GM23338 (cell line): ENCODE results near the gene NCS1. TPM values are rescaled to one million over a fixed set of nuclear protein-coding genes. Genes with fewer than 3 reads are reported as not detected.

Experiments
- ATAC-seq: fragments of 200-7000 bp; cut with Tn5 transposase; 3 replicates; pipeline ENCODE4 v1.9.1; 2020
- DNase-seq: peaks from one replicate; pipeline ENCODE4 v3.0.0-alpha.2; 2015; ENCODE audit warnings: low spot score
- H2AFZ ChIP-seq: fragments of 200-600 bp; sonication (generic); 2 replicates; pipeline ENCODE4 v1.8.0; 2016; ENCODE audit warnings: antibody characterized with exemption, mild to moderate bottlenecking, moderate library complexity
- H3F3A ChIP-seq: fragments of 200-600 bp; sonication (generic); replicated peaks from 2 replicates; pipeline ENCODE4 v1.8.0; 2017; ENCODE audit warnings: antibody characterized with exemption, mixed run types, low read depth
- H3K27ac ChIP-seq: fragments of 200-600 bp; sonication (generic); 2 replicates; pipeline ENCODE4 v1.6.1; 2016; ENCODE audit warnings: low read depth
- H3K27me3 ChIP-seq: fragments of 200-600 bp; sonication (generic); 2 replicates; pipeline ENCODE4 v1.8.0; 2016; ENCODE audit warnings: mild to moderate bottlenecking, mixed run types, moderate library complexity; ENCODE audit not compliant: insufficient read depth
- H3K36me3 ChIP-seq: fragments of 200-600 bp; sonication (generic); 2 replicates; pipeline ENCODE4 v1.8.0; 2016; ENCODE audit warnings: mild to moderate bottlenecking; ENCODE audit not compliant: insufficient read depth
- H3K4me1 ChIP-seq: fragments of 200-600 bp; sonication (generic); 2 replicates; pipeline ENCODE4 v1.8.0; 2016; ENCODE audit warnings: mild to moderate bottlenecking, moderate library complexity; ENCODE audit not compliant: insufficient read depth
- H3K4me2 ChIP-seq: fragments of 200-600 bp; sonication (generic); 2 replicates; pipeline ENCODE4 v1.7.1; 2017; ENCODE audit warnings: mixed run types
- H3K4me3 ChIP-seq: fragments of 200-600 bp; sonication (generic); 2 replicates; pipeline ENCODE4 v1.6.1; 2016; ENCODE audit warnings: mixed run types
- H3K79me2 ChIP-seq: fragments of 200-600 bp; sonication (generic); replicated peaks from 2 replicates; pipeline ENCODE4 v1.8.0; 2017; ENCODE audit warnings: mild to moderate bottlenecking; ENCODE audit not compliant: insufficient read depth
- H3K9me2 ChIP-seq: fragments of 200-600 bp; sonication (generic); 2 replicates; pipeline ENCODE4 v1.8.0; 2017; ENCODE audit not compliant: insufficient read depth
- H4K20me1 ChIP-seq: fragments of 200-600 bp; sonication (generic); replicated peaks from 2 replicates; pipeline ENCODE4 v1.8.0; 2017; ENCODE audit warnings: mild to moderate bottlenecking; ENCODE audit not compliant: insufficient read depth
- H3K27ac Mint-ChIP-seq: 2 replicates; pipeline ENCODE4 v1.8.0; 2020; ENCODE audit warnings: inconsistent platforms, mild to moderate bottlenecking, moderate library complexity, mixed read lengths
- H3K27me3 Mint-ChIP-seq: 3 replicates; pipeline ENCODE4 v1.8.0; 2022; ENCODE audit warnings: low read depth, mild to moderate bottlenecking, moderate library complexity, mixed read lengths, inconsistent platforms; ENCODE audit not compliant: insufficient read depth, poor library complexity
- H3K36me3 Mint-ChIP-seq: 3 replicates; pipeline ENCODE4 v1.8.0; 2021; ENCODE audit warnings: low read depth, mild to moderate bottlenecking, inconsistent platforms, moderate library complexity, mixed read lengths
- H3K4me1 Mint-ChIP-seq: 3 replicates; pipeline ENCODE4 v1.8.0; 2020; ENCODE audit warnings: mild to moderate bottlenecking, inconsistent platforms, mixed read lengths
- H3K4me3 Mint-ChIP-seq: 3 replicates; pipeline ENCODE4 v1.8.0; 2021; ENCODE audit warnings: moderate library complexity, mild to moderate bottlenecking, inconsistent platforms, mixed read lengths
- H3K9me3 Mint-ChIP-seq: 3 replicates; pipeline ENCODE4 v1.8.0; 2020; ENCODE audit warnings: moderate library complexity, mild to moderate bottlenecking, inconsistent platforms, mixed read lengths
- CREB1 ChIP-seq: fragments of 250-450 bp; sonication (Bioruptor Pico); IDR thresholded peaks from 2 replicates; pipeline ENCODE4 v1.5.0; 2020; ENCODE audit warnings: low read depth, mild to moderate bottlenecking, moderate library complexity
- CTCF ChIP-seq, 2 experiments: fragments of 200-600 bp in 1 of 2; sonication (generic) in 1 of 2; conservative IDR thresholded peaks; 2 replicates each; pipeline versions ENCODE4 v1.5.1 to v1.6.1; 2016 to 2017; ENCODE audit warnings: antibody characterized with exemption in 2 of 2, low read depth in 2 of 2, mild to moderate bottlenecking in 2 of 2, moderate library complexity in 1 of 2
- EZH2 ChIP-seq: fragments of 200-600 bp; sonication (generic); IDR thresholded peaks from one replicate; pipeline ENCODE4 v1.8.0; 2017; ENCODE audit warnings: antibody characterized with exemption, mild to moderate bottlenecking, low read depth; ENCODE audit not compliant: unreplicated experiment
- NANOG ChIP-seq: IDR thresholded peaks from 2 replicates; pipeline ENCODE4 v1.6.1; 2016; ENCODE audit warnings: antibody characterized with exemption, borderline replicate concordance
- POLR2AphosphoS5 ChIP-seq: IDR thresholded peaks from 2 replicates; pipeline ENCODE4 v1.6.1; 2016; ENCODE audit warnings: antibody characterized with exemption, low read depth
- STAT1 ChIP-seq: IDR thresholded peaks from one replicate; pipeline ENCODE4 v1.6.1; 2016; ENCODE audit warnings: antibody characterized with exemption; ENCODE audit not compliant: unreplicated experiment
- ZNF462 ChIP-seq: fragments of 250-450 bp; sonication (Bioruptor Pico); IDR thresholded peaks from 2 replicates; pipeline ENCODE4 v1.5.0; 2020; ENCODE audit warnings: mild to moderate bottlenecking, moderate library complexity
- polyA plus RNA-seq: library from polyadenylated mRNA; unstranded; fragments of >200 nt; fragmentation: Nextera tagmentation; extraction: Ambion mirVana; gene quantifications from 2 replicates; pipeline ENCODE4 v1.2.1, GENCODE V29; 2016
- total RNA-seq: library from RNA; depleted of rRNA; stranded (reverse); fragments of >200 nt; shearing (Covaris generic); gene quantifications from 2 replicates; pipeline ENCODE4 v1.2.3, GENCODE V29; 2014
- TF ChIP-seq, protein P1 (sequence below): IDR thresholded peaks from 2 replicates; pipeline ENCODE4 v1.6.1; 2016; ENCODE audit warnings: antibody characterized with exemption

NCS1 gene
- total and polyA plus RNA-seq, 2 experiments from 2014 or later = 8.2 to 34.3 TPM

DNA sequence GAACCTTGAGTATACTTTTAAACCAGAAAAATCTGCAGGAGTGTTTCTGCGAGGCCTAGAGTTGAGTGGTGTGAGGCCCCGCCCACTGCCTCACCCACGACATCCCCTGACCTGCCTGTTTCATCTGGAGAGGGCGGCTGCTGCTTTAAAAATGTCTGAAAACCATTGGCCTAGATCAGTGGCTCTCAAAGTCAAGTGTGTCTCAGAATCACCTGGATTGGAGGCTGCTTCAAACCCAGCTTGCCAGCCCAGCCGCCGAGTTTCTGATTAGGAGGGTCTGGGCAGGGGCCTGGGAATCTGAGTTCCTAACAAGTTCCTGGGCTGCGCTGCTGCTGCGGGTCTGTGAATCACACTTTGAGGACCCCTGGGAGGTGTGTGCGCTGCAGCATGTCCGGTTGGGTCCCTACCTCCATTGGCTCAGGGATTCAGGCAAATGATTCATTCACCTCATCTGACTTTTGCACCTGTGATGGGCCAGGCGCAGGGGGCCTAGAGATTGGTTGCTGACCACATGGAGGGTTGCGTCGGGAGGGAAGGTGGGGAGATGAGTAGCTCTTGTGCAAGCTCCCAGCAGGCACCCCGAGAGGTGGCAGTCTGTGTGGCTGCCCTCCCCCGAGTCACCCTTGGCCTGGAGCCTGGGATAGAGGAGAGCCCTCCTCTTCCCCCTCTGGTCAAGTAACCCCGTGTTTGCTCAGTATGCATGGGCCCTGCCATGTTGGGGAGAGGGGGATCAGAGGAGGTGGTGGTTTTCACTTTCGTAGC lies 65.7 kb downstream of the NCS1 start (continued):
- TF ChIP-seq ZNF462 (no peak), STAT1 (no peak), EZH2 (no peak), NANOG (no peak), POLR2AphosphoS5 (no peak), CREB1 (CRISPR knock-in tag) (no peak)

DNA sequence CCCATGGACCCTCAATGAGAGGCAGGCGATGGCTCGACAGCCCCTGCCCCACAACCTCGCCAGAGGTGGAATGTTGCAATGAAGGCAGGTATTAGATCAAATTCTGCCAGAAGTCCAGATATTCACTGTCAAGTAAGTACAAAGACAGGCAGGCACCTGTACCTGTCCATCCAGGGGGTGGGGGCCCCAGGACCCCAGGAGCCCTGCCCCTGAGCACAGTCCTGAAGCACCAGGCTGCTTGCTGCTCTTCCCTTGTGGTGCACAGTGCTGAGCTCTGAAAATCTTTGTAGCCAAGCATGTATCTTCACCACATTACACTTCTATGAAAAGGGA lies 67.1 kb downstream of the NCS1 start:
- Mint-ChIP-seq H3K4me1 (peaks cover 27% of the 10 kb centered on the region), H3K4me3 (no peak overlapping the region), H3K36me3 (no peaks in the 10 kb centered on the region), H3K27me3 (peaks cover 21% of the 10 kb centered on the region), H3K27ac (no peak overlapping the region), H3K9me3 (no peaks in the 10 kb centered on the region; the same call in 2 of the 3 replicates)
- Histone ChIP-seq H3K36me3 (no peaks in the 10 kb centered on the region; the same call in 1 of the 2 replicates), H3K4me3 (no peak overlapping the region), H3K27ac (no peak overlapping the region), H3K9me2 (no peaks in the 10 kb centered on the region), H4K20me1 (no peaks in the 10 kb centered on the region), H3F3A (no peaks in the 10 kb centered on the region), H2AFZ (no peak overlapping the region), H3K4me1 (no peaks in the 10 kb centered on the region), H3K79me2 (no peaks in the 10 kb centered on the region), H3K27me3 (no peaks in the 10 kb centered on the region), H3K4me2 (no peak overlapping the region)
- no peak for ATAC-seq
- DNase-seq = no peak
- TF ChIP-seq, protein P1, sequence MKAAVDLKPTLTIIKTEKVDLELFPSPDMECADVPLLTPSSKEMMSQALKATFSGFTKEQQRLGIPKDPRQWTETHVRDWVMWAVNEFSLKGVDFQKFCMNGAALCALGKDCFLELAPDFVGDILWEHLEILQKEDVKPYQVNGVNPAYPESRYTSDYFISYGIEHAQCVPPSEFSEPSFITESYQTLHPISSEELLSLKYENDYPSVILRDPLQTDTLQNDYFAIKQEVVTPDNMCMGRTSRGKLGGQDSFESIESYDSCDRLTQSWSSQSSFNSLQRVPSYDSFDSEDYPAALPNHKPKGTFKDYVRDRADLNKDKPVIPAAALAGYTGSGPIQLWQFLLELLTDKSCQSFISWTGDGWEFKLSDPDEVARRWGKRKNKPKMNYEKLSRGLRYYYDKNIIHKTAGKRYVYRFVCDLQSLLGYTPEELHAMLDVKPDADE = no peak
- no peak for TF ChIP-seq CREB1 (CRISPR knock-in tag)
- TF ChIP-seq CTCF (conservative IDR thresholded peaks at IDR 0.05; ENCODE audit: low read depth in 2 of 2) = no peak
- no peak for TF ChIP-seq EZH2
